HG02884 (cell line): ENCODE measurements around the gene ABHD1.

ENCODE experiments used
- ATAC-seq: cut with Tn5 transposase; IDR thresholded peaks from one replicate; pipeline ENCODE4 v1.9.1; 2021; ENCODE audit warnings: mild to moderate bottlenecking, moderate library complexity; ENCODE audit not compliant: unreplicated experiment

ABHD1 gene

DNA sequence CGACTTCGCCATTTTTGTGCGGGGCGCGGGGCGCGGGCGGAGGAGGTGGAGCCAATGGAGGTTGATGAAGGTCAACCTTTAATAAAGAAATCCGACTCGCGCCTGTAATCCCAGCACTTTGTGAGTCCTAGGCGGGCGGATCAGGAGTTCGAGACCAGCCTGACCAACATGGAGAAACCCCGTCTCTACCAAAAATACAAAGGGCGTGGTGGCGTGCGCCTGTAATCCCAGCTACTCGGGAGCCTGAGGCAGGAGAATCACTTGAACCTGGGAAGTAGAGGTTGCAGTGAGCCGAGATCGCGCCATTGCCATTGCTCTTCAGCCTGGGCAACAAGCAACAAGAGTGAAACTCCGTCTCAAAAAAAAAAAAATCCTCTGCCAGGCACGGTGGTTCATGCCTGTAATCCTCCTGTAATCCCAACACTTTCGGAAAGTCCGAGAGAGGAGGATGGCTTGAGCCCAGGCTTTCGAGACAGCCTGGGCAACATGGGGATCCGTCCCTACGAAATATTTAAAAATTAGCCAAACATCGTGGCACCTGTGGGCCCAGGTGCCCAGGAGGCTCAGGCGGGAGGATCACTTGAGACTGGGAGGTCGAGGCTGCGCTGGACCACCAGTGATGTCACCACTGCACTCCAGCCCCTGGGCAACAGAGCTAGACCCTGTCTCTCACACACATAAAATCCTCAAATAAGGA is 11.3 kb downstream of the ABHD1 start:
- no peak for ATAC-seq

DNA sequence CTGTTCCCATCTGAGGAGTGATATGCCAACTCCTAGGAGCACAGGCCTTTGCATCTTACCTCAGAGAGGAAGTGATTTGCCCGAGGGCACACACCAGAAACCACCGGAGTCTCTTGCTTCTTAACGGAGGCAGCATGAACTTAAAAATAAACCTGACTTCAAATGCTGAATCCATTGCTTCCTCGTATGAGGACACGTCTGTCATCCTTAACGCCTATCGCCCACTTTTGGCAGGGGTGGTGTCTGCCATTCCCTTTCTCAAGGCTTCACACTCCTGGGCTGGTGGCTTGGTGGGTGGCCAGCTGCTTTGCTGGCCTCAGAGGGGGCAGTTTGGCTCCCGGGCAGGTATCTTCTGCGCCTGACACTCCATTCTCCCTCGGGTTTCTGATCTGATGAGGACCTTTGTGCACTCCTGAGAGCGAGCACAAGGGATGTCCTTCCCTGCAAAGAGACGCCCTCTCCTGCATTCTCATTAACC is 11.9 kb downstream of the ABHD1 start:
- ATAC-seq, result no peak

DNA sequence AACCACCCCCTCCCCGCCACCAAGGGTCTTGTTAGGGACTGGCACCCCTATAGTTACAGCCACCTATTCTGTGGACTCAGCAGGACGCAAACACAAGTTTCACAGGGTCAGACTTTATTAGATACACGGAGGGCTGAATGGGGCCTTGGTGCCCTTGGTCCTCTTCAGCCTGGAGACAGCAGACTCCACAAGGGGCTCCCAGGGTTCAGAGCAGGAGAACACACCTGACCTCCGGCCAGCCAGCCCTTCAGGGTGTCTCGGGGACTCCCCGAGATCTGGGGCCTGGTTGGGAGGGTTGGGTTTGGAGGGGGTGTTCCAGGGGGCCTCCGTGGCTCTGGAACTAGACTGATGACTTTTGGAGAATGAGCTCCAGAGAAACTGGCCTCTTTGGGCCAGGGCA is 13.1 kb downstream of the ABHD1 start:
- ATAC-seq, result no peak

DNA sequence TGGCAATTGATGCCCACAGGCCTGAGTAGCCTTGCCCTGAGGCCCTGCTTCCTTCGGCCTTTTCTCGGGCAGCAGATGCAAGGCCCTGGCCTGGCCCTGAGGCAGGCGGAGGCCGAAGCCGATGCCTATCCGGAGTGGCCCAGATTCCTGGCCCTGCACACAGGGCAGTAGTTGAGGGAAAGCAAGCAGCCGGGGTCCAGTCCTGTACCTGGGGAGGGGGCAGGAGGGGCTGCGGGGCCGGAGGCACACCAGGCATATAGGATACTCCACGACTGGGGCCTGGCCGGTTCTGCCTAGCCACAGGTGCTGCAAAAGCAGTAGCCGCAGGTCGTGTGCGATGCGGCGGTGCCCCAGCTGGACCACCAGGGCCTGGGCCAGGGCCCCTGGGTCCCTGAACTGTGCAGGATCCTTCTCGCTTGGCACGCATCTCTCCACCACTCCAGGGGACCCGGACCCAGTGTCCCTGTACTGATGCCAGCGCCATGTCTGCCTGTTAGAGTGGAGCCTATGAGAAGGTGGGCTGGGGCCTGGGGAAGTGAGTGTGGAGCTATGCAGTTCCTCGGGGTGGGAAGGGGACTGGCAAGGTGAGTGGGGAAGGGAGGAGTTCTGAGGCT is 13.8 kb downstream of the ABHD1 start:
- no peak for ATAC-seq

DNA sequence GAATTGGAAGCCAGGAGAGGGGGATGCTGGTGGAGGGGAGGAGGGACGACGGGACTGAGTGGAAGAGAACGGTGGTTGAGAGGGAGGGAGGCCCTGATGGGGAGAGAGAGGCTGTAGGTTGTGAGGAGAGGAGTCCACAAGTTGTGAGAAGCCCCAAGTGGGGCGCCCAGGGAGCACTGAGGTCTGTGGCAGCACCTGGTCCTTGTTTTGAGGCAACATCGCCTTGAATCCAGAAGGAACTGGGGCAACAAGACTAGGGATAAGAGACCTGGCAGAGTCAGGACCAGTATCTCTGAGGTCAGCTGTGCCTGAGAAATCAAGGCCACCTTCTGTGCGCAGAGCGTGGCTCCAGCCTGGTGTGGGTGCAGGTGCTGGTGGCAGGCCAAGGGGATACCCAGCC is 14.5 kb downstream of the ABHD1 start:
- ATAC-seq, result no peak

DNA sequence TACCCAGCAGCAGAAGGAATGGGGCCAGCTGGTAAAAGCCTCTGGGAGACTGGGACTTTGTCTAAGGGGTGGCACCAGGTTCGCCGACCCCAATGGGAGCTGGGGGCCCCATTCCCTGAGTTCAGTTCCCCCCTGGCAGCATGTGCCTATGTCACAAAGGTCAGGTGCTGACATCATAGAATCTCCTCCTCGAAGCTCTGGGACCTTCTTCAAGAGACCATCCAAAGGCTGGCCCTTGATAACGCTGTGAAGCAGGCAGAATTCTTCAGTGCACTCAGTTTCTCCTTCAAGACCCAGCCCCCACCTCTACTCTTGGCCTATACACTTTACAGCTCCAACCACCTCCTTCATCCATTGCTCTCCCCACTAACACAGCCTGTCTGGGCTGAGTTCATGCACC is 15.7 kb downstream of the ABHD1 start, which contains the start of gene PRR30:
Gene PRR30, minus strand, starts transcription at position 101 of the 400 bp plus-strand sequence. CDS start 1,081 bp downstream, outside the sequence.
- no peak for ATAC-seq

DNA sequence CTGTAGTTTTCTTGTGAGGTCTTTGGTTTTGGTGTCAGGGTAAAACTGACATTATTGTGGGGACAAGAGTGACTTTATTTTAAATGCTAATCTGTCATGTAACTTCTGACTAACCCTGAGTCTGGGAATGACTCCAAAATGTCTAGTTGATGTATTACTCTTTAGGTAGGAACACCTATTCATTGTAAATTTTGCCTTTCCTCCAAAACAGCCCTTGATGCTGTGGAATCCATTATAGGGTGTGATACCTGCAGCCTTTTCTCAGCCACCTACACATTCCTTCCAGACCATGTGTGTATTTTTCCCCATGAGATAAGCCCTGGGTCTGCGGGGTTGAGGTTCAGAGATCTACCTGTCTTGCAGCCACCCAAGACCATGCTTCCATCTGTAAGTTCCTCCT is 19.7 kb downstream of the ABHD1 start:
- ATAC-seq, result no peak

DNA sequence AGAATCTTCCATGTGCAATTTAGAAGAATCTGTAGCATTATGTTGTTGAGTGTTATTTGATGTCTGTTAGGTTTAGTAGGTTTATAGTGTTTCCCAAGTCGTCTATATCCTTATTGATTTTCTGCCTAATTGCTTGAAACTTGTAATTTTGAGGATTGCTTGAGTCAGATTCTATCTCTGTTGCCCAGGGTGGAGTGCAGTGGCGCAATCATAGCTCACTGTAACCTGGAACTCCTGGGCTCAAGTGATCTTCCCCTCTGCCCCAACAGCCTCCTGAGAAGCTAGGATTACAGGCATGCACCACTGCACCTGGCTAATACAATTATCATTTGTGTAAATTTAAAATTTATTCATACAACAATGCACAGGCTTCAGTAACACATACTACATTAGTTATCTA is 22.1 kb downstream of the ABHD1 start:
- no peak for ATAC-seq

DNA sequence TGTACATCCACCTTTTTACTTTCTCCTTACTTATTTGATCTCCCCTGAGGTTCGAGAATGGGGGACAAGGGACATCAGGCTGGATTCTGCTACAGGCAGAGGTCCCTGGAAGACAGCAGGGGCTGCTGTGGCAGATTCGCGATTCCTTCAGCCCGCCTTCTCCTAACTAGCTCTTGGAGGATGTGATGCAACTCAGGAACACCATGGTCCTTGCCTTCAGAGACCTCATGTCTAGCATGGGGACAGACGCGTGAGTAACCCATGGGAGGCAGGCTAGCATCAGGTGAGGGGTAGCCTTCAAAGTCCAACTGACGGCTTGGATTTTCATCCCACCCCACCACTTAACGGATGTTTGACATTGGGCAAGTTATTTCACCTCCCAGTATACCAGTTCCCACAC is 24.3 kb downstream of the ABHD1 start:
- no peak for ATAC-seq

DNA sequence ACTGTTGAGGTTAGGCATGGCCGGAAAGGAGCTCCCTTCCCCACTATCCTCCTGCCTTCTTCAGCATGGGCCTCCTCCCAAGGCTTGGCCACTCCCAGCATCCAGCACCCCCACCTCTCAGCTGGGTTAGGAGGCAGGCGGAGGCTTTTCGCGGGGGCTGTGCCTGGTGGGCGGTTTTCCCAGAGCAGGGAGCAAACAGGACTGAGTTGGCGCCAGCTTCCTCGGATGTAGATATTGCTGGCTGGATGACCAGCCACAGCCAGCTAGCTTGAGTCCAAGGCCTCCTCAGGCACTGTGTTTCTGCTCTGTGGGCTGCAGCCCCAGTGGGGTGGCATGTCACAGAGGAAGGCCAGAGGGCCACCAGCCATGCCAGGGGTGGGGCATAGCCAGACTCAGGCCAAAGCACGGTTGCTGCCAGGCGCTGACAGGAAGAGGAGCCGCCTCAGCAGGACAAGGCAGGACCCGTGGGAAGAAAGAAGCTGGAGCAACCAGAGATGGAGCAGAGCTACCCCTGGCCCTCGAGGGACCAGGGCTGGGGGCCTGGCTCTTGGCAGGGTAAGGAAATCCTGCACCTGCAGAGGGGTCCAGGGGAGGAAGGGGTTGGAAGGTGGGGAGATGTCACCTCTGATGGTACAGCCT is 25.3 kb downstream of the ABHD1 start, which contains the start of gene TCF23:
Gene TCF23, plus strand, starts transcription at position 204 of the 639 bp plus-strand sequence. Its CDS starts 130 bp downstream, at position 334.
- no peak for ATAC-seq

DNA sequence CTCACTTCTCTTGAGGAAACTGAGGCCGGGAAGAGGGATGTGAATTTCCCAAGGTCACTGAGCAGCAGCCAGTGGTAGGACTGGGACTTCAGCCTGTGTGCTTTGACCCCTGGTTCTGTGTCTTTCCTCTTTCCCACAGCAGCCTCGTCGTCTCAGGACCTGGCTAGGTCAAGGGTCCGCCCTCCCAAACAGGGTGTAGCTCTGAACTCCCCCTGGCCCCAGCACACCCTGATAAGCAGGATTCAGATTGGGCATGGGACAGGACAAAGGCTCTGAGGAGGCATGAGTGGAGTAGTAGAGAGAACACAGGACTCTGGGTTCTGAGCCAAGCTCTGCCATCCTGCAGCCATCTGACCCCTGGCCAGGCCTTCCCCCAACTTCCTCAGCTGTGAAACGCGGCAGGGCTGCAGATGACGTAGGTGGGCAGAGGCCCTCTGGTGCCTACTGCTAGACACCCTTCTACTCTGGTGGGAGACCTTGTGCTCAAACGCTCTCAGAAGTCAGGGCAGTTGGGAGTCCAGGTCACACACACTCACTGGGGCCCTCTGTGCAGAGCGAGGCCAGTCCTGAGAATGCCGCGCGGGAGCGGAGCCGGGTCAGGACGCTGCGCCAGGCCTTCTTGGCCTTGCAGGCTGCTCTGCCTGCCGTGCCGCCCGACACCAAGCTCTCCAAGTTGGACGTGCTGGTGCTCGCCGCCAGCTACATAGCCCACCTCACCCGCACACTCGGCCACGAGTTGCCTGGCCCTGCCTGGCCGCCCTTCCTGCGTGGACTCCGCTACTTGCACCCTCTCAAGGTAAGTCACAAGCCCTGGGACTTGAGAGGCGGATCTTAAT is 26.2 kb downstream of the ABHD1 start:
- no peak for ATAC-seq

DNA sequence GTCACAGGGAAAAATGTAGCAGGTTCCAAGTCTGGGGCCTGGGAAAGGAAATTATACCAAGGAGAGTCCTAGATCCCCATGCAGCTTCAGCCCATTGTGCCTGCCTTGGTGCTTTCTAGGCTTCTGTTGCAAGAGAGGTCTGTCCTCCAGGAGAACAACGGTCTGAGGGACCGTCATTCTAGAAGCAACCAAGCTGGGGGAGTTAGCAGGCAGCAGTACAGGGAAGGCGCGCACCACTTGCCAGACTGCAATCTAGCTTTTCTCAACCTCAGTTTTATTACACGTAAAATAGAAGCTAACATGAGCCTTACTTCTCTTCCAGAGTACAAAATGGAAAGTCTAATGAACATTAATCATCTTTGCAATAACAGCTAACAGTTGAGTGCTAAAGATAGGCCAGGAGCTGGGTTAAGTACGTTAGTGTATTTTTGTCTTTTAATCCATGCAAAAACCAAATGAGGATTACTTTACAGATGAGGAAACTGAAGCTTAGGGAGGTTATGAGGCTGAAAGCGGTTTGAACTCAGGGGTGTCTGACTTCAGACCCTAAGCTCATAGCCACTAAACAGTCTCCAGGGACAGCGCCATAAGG is 27.1 kb downstream of the ABHD1 start:
- ATAC-seq, result no peak

DNA sequence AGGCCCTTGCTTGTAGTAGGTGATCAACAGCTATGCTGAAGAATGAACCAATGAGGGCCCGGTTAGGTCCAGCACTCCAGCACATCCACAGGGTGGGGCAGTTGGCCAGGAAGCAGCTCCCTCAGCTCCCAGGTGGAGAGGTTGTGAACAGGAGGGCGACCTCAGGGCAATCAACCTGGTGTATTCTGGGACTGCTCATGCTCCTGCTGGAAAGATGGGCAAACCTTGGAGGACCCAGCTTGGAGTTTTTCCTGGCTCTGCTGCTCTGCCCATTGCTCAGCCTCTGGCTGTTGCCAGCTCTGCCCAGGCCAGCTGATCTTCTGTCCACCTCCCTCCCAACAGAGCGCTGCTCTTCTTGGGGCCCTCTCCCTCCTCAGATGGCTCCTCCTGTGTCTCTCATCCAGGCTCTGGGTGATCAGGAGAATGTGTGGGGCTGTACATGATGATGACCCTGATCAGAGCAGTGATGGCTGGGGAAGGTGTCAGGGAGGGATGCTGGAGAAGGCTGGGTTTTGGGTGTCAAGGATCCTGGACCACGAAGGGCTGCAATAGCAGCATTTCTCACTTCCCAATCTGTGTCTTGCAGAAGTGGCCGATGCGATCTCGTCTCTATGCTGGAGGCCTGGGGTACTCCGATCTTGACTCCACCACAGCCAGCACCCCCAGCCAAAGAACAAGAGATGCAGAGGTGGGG is 28.6 kb downstream of the ABHD1 start:
- ATAC-seq, result no peak

DNA sequence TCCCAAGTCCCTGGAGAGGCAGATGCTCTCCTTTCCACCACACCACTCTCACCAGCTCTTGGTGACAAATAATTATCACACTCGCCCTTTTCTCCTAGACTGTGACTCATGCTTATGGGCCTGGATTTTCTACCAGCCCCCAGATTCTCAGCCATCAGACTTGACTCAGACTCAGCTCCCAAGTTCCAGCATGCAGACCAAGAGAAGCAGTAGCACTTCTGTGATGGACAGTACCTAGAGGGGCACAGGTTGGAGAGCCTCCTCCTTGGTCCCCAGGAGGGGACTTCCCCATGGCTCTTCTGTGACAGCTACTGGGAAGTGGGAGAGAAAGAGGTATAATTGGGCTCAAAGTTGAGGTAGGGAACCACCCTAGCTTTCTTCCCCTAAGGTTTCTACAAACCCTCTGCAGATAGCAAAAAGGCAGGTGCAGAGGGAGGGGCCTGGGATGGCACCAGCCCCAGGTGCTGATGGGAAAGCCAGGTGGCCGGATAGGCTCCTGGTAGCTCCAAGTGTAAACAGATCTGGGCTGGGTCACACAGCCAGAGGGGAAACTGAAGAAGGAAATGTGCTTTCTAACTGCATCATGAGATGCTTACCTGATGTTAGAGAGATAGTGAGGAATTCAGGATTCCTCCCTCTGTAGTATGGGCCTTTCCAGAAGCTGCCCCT is 29.3 kb downstream of the ABHD1 start:
- ATAC-seq, result no peak

DNA sequence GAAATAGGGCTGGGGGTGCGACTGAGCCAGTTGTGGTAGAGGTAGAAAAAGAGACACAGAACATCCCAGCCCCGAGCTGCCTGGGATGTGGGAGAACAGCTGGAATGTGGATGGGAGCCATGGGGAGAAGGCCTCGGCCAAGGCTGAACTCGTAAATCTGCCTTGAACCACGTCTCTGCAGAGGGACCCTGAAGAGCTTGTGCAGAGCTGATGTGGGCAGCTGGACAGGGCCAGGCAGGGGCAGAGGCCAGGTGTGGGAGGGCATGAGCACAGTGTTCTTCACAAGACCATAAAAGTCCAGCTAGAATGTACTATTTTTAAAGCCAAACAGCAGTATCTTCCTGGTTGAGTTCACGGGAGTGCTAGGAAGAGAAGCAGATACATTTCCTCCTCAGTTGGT is 30.9 kb downstream of the ABHD1 start:
- ATAC-seq, result no peak

DNA sequence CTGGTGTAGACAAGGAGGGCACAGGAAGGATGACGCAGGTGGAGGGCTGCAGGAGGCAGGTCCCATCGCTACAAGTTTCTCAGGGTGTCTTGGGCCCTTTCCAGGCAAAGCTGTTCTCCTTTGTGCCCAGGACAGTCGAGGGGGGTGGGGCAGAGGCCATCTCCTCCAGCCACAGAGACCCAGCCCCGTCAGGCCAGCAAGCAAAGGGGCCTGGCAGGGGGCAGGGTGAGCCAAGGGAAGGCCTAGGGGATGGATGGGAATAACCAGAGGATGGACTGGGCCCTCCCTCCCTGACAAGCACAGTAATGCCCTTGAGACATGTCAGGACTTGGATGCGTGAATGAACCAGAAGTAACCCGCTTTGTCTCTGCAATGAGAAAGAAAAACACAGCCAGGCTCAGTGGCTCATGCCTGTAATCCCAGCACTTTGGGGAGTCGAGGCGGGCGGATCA is 31.5 kb downstream of the ABHD1 start:
- no peak for ATAC-seq

DNA sequence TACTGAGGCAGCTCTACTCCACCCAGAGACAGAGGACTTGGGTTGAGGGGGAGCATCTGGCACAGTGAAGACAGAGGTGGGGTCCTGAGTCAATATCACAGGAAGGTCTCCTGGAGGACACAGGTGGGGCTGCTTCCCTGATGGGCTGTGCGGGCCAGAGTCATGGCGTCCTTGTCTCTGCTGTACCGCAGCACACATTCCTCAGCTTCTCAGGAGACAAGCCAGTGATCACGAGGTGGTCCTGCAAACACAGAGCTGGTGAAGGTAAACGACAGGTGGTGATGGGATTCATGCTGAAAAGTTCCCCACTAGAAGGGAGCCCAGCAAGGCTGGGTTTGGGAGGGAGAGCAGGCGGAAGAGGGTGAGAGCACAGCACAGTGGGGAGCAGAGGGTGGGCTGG is 34.9 kb downstream of the ABHD1 start:
- ATAC-seq, result no peak

DNA sequence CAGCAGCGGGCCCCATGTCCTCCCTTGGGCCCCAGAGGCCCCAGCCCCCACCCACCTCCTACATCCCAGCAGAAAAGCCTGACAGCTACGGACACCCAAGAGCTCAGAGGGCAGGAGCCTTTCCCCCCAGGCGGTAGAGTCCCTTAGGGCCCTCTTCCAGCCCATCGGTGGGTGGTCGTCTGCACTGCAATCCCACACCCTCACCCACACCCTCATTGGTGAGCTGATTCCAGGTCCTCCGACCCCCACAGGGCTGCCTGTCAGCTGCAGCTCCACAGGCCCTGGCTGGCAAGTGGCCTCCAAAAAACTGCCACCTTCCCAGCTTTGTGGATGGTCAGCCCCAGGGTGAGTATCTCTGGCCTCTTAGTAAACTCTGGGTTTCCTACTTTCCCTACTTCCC is 35.7 kb downstream of the ABHD1 start:
- ATAC-seq, result no peak

DNA sequence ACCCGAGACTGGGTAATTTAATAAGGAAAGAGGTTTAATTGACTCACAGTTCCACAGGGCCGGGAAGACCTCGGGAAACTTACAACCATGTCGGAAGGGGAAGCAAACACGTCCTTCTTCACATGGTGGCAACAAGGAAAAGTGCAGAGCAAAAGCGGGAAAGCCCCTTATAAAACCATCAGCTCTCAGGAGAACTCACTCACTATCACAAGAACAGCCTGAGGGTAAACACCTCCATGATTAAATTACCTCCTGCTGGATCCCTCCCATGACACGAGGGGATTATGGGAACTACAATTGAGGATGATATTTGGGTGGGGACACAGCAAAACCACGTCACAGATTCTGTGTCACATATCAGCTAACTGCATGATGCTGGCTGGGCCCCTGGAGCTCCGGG is 36.6 kb downstream of the ABHD1 start:
- ATAC-seq, result no peak
